ENCODE measurements around the gene LACTBL1.

The LACTBL1 gene

GRCh38 chr1:22907528-22907927 lies 65.1 kb downstream of the LACTBL1 start:
- DNase-seq, result no peak
- in situ Hi-C loops (cut with HindIII; ENCODE audit: low pct_ligation_motif_present, low sequenced_read_pairs), result no loop called here
- no peaks in the 10 kb centered on the region for H3K27me3 ChIP-seq (replicated peaks)
- H3K4me3 ChIP-seq (ENCODE audit: low read depth, low read length), result no peak overlapping the region
- H3K27ac ChIP-seq, result no peak overlapping the region
- H3K36me3 ChIP-seq (replicated peaks), result no peaks in the 10 kb centered on the region
- TF ChIP-seq, protein P1, sequence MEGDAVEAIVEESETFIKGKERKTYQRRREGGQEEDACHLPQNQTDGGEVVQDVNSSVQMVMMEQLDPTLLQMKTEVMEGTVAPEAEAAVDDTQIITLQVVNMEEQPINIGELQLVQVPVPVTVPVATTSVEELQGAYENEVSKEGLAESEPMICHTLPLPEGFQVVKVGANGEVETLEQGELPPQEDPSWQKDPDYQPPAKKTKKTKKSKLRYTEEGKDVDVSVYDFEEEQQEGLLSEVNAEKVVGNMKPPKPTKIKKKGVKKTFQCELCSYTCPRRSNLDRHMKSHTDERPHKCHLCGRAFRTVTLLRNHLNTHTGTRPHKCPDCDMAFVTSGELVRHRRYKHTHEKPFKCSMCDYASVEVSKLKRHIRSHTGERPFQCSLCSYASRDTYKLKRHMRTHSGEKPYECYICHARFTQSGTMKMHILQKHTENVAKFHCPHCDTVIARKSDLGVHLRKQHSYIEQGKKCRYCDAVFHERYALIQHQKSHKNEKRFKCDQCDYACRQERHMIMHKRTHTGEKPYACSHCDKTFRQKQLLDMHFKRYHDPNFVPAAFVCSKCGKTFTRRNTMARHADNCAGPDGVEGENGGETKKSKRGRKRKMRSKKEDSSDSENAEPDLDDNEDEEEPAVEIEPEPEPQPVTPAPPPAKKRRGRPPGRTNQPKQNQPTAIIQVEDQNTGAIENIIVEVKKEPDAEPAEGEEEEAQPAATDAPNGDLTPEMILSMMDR (IDR thresholded peaks at IDR 0.05; ENCODE audit: low read depth, low read length, missing control alignments), result no peak

- TF ChIP-seq, protein P1 (IDR thresholded peaks at IDR 0.05; ENCODE audit: low read depth, low read length, missing control alignments), result no peak
- Histone ChIP-seq H3K36me3 (replicated peaks) (no peaks in the 10 kb centered on the region), H3K27ac (no peak overlapping the region), H3K4me3 (ENCODE audit: low read depth, low read length) (no peak overlapping the region), H3K27me3 (replicated peaks) (no peaks in the 10 kb centered on the region)
- DNase-seq, result no peak
- in situ Hi-C loops (cut with HindIII; ENCODE audit: low pct_ligation_motif_present, low sequenced_read_pairs), result no loop called here
These were observed 65.7 kb downstream of the LACTBL1 start for GRCh38 chr1:22906968-22907367.

- TF ChIP-seq, protein P1 (IDR thresholded peaks at IDR 0.05; ENCODE audit: low read depth, low read length, missing control alignments), result no peak
- Histone ChIP-seq H3K27me3 (replicated peaks) (no peaks in the 10 kb centered on the region), H3K27ac (no peak overlapping the region), H3K4me3 (ENCODE audit: low read depth, low read length) (no peak overlapping the region), H3K36me3 (replicated peaks) (no peaks in the 10 kb centered on the region)
- DNase-seq, result no peak
- in situ Hi-C loops (cut with HindIII; ENCODE audit: low pct_ligation_motif_present, low sequenced_read_pairs), result no loop called here
These were observed 69.6 kb downstream of the LACTBL1 start for GRCh38 chr1:22903113-22903512.

Measured in brain microvascular endothelial cell (primary cell).